Measurements from ENCODE around the gene TM4SF4.

GRCh38 chr3:149511040-149511626, 36.6 kb downstream of the TM4SF4 start:
- TF ChIP-seq CTCF (IDR thresholded peaks at IDR 0.05; ENCODE audit: insufficient read depth, low read depth, low read length) (no peak), EZH2 (IDR thresholded peaks at IDR 0.05; ENCODE audit: insufficient read depth, low read length) (no peak)

All from astrocyte (in vitro differentiated cells and primary cell).